Raji (cell line): ENCODE results near the gene CFAP52.

Experiments used
- POLR2A ChIP-seq: IDR thresholded peaks from 2 replicates; pipeline ENCODE4 v1.6.1; 2011; ENCODE audit warnings: low read depth, low read length, control low read depth; ENCODE audit not compliant: insufficient read depth

The CFAP52 gene

DNA sequence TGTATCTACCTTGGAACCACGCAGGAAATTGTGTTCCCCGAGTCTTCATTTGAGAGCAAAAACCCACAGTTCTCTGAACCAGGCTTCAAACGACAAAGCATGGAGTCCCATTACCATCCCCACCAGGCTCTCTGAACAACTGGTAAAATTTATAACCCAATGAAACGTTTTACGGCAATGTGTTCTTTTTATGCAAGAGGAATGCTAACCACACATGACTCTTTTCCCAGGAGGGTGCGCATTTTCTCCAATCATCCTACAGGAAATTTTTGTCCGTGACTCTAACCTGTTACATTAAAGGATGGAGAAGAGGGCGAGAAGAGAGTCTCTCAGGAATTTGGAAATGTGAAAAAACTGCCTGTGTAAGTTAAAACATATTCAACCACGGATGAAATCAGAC lies 18.6 kb upstream of the CFAP52 start:
- no peak for TF ChIP-seq POLR2A

DNA sequence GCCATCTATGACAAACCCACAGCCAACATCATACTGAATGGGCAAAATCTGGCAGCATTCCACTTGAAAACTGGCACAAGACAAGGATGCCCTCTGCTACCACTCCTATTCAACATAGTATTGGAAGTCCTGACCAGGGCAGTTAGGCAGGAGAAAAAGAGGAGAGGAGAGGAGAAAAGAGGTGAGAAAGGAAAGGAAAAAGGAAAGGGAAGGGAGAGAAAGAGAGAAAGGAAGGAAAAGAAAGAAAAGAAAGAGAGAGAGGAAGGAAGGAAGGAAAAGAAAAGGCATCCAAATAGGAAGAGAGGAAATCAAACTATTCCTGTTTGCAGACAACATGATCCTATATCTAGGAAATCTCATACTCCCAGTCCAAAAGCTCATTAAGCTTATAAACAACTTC lies 12.3 kb upstream of the CFAP52 start:
- TF ChIP-seq POLR2A: no peak

GRCh38 chr17:9566067-9566466 lies 10.4 kb upstream of the CFAP52 start:
- TF ChIP-seq POLR2A: no peak

GRCh38 chr17:9568004-9568403 lies 8.4 kb upstream of the CFAP52 start:
- TF ChIP-seq POLR2A: no peak

GRCh38 chr17:9568957-9569588 lies 7.4 kb upstream of the CFAP52 start:
- no peak for TF ChIP-seq POLR2A

- no peak for TF ChIP-seq POLR2A
Measured at GRCh38 chr17:9571201-9571600, 5.2 kb upstream of the CFAP52 start.

GRCh38 chr17:9575381-9576101 lies 901 bp upstream of the CFAP52 start, which contains the start of gene STX8:
Gene STX8 (minus strand): TSS chr17:9575820. CDS start chr17:9575808, 12 bp downstream.
- TF ChIP-seq POLR2A: peak; percentile 64

GRCh38 chr17:9577373-9577709 lies 899 bp downstream of the CFAP52 start:
- no peak for TF ChIP-seq POLR2A

DNA sequence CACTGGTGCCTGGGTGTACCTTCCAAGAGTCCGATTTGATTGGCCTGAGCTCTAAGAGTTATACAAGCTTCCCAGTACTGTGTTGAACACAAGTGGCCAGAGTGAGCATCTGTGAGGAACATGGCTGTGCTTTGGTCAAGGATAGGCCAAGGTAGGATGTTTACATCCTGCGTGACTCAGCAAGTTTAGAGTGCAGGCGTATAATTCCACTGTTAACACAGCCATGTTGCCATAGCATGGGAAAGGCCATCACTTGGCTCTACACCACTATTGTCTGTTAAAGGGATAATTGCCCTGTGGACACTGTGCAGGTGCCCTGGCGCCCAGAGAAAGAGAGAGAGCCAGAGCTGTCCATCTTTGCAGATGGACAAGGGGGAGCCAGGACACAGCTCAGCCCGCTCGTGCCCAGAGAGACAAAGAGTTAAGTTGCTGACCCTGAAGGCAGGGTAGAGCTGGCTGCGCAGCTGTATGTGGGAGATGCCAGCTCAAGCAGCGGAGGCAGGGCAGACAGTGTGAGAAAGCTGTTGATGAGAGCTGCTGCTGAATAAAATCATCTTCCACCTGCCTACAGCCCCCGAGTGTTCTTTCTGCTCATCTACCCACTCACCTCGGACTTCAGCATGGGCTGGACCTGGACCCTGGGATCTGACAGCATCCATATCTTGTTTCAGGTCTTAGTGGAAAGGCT lies 11.7 kb downstream of the CFAP52 start:
- TF ChIP-seq POLR2A: no peak

- no peak for TF ChIP-seq POLR2A
Measured at GRCh38 chr17:9594065-9594464, 17.6 kb downstream of the CFAP52 start.

- TF ChIP-seq POLR2A: no peak
Measured at GRCh38 chr17:9598661-9599060, 22.2 kb downstream of the CFAP52 start.

- no peak for TF ChIP-seq POLR2A
Measured at GRCh38 chr17:9606453-9606852, 30.0 kb downstream of the CFAP52 start.

DNA sequence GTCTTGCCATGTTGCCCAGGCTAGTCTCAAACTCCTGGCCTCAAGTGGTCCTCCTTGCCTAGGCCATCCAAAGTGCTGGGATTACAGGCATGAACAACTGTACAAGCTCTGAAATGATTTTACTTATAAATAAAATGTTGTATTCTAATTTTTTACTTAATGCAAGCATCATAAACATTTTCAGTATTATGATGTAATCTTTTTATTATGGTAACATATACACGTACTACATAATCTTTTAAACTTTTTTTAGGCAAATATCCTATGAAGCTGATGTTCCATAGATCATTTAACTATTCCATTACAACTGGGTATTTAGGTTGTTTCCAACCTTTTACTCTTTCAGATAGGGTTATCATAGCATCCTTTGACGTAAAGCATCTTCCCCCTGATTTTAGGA lies 35.1 kb downstream of the CFAP52 start:
- no peak for TF ChIP-seq POLR2A

DNA sequence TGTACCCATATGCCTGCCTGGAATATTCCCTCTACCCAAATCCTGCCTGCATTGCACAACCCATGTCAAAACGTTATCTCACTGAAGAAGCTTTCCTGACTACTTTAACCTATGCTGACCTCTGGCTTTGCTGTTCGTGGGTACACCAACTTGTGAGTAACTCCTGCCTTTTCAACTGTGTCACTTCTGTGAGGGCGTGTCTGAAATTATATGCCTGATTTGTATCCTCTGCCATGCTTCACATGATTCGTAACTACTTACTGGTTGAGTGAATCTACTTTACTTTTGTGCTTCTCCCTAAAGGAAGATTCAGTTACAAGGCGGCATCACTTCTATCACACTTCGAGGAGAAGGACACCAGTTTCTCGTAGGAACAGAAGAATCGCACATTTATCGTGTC lies 35.6 kb downstream of the CFAP52 start:
- no peak for TF ChIP-seq POLR2A

DNA sequence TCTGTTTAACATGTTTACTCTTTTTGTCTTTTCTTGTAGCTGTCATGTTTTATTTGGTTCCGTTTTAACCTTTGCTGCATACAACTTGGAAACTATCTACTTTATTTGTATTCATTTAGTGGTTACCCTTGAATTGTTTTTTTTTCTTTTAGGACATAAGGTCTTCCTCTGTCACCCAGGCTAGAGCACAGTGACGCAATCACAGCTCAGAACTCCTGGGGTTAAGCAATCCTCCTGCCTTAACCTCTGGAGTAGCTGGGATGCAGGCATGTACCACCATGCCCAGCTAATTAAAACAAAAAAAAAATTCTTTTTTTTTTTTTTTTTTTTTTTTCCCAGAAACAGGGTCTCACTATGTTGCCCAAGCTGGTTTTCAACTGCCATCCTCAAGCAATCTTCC lies 39.0 kb downstream of the CFAP52 start:
- TF ChIP-seq POLR2A: no peak

- TF ChIP-seq POLR2A: no peak
Measured at GRCh38 chr17:9622961-9623360, 46.5 kb downstream of the CFAP52 start.
